HT-29 (cell line): ENCODE results near the gene VAMP1. TPM values are rescaled to one million over a fixed set of nuclear protein-coding genes. Genes with fewer than 3 reads are reported as not detected.
"Not testable (repeated sequence)": the region's sequence is repeated elsewhere in the genome, so short reads cannot be mapped to it uniquely, and the experiment has no call there.

ENCODE experiments used
- DNase-seq: peaks from one replicate; pipeline ENCODE4 v3.0.0-alpha.2; 2015; ENCODE audit warnings: low spot score
- total RNA-seq: library from RNA; depleted of rRNA; stranded (reverse); fragments of >200 nt; shearing (Covaris generic); gene quantifications from 2 replicates; pipeline ENCODE4 v1.2.3, GENCODE V29; 2014

VAMP1 gene
- total RNA-seq, 1 experiment from 2014 or later, result 23.0 TPM

DNA sequence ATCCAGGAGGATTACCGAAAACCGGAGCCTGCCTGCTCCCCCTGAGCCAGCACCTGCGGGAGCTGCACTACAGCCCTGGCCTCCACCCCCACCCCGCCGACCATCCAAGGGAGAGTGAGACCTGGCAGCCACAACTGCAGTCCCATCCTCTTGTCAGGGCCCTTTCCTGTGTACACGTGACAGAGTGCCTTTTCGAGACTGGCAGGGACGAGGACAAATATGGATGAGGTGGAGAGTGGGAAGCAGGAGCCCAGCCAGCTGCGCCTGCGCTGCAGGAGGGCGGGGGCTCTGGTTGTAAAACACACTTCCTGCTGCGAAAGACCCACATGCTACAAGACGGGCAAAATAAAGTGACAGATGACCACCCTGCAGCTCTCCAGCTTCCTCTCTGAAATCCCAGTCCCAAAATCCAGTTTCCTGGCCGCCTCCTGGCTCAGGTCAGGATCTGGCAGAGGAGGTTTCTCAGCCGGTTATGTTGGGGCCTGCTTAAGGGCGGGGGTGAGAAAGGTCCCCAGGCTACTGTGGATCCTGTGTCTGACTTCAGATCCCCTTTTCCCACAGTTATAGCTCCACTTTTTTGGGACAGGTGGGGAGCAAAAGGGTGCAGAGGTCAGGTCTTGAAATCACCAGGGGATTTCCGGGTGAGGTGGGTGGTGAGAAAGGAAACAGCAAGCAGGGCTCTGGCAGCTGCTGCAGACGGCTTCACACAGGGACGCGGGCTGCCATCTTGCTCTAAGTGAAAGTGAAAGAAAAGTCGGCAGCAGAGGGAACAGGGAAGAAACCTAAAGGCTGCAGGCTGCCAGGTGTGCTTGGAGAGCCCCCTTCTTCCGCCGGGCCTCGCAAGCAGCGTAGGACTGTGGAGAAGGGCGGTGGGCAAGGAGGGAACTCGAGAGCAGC is 18.9 kb downstream of the VAMP1 start, which contains the start of gene TAPBPL:
Gene TAPBPL, plus strand, starts transcription at position 695 of the 897 bp plus-strand sequence. CDS start 207 bp downstream, outside the sequence.
- DNase-seq, result peak; percentile 70

DNA sequence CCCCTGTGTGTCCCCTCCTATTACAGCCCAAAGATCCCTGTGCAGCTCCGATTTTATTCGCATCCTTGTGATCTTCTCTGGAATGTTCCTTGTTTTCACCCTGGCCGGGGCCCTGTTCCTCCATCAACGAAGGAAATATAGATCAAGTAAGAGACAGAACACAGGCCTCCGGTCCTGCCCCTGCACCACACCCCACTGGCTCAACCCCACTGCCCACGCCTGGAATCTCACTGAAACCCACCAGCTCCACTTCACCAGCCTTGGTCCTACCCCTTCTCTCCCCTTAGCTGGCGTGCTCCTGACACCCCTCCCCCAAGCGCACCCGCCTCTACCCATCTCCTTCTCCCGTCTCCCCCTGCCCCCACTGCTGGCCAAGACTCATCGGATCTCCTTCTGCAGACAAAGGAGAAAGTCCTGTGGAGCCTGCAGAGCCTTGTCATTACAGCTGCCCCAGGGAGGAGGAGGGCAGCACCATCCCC is 19.6 kb downstream of the VAMP1 start:
- no peak for DNase-seq

DNA sequence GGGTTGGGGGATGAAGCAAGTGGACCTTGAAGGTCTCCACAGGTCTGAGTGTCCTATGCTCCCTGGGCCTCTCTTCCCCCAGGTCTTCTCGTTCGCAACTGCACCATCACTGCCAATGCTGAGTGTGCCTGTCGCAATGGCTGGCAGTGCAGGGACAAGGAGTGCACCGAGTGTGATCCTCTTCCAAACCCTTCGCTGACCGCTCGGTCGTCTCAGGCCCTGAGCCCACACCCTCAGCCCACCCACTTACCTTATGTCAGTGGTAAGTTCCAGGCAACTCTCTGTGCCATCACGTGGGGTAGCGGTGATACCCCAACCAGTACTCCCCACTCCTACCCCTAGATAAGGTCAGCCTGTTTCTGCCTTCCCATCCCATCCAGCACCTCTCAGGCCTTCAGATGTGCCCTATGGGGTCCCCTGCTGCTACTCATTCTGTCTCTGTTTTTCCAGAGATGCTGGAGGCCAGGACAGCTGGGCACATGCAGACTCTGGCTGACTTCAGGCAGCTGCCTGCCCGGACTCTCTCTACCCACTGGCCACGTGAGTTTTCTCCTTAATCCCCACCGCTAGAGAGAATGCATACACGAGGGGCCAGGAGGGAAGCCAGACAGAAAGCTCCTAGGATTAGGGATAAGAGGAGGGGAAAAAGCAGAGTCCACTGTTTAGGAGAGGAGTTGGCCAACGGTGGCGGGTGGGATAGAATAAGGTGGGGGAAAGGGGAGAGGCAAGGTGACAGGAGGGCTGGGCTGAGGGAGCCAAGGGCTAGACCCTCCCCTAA is 20.2 kb downstream of the VAMP1 start:
- DNase-seq, result no peak

DNA sequence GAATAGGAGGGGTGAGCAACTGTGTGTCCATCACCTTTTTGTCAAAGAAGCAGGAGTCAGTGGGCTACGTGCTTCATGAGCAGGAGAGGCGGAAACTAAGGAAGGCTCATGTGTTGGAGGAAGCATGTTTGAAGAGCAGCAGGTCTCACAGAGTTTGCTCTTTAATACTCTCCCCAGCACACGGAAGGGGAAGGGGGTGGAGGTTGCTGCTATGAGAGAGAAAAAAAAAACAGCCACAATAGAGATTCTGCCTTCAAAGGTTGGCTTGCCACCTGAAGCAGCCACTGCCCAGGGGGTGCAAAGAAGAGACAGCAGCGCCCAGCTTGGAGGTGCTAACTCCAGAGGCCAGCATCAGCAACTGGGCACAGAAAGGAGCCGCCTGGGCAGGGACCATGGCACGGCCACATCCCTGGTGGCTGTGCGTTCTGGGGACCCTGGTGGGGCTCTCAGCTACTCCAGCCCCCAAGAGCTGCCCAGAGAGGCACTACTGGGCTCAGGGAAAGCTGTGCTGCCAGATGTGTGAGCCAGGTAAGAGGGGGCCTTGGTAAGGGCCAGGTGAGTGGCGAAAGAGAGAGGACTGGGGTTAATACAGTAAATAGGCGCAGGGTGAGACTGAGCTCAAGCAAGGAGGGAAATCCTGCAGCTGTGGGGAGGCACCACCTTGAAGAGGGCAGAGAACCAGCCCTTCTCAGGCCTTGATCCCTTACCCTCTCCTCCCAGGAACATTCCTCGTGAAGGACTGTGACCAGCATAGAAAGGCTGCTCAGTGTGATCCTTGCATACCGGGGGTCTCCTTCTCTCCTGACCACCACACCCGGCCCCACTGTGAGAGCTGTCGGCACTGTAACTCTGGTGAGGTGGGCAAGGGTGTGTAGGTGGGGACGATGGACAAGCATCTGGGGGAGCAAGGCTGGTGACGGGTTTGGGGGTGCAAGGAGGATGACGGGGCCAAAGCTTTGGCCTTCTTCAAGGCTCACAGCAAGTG is 25.5 kb downstream of the VAMP1 start, which contains the start of gene CD27:
Gene CD27, plus strand, starts transcription at position 252 of the 985 bp plus-strand sequence. Its CDS starts 141 bp downstream, at position 393.
- no peak for DNase-seq

DNA sequence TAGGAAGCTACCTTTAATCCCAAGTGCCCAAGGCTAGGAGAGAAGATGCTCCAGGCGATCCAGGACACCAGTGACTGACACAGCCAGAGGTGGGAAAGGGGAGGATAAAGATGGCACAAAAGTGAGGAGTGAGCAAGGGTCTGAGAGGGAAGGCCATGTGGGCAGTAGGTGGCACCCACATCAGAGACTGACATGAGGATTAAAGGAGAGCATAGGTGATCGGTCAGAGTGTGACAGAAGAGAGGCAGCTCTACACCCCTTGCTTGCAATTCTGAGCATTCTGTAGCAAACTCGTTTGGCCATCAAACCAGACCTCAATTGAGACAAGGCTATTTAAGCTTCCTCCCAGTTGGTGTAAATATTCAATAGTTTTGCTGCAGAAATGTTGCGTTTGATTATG is 26.4 kb downstream of the VAMP1 start:
- DNase-seq, result no peak

DNA sequence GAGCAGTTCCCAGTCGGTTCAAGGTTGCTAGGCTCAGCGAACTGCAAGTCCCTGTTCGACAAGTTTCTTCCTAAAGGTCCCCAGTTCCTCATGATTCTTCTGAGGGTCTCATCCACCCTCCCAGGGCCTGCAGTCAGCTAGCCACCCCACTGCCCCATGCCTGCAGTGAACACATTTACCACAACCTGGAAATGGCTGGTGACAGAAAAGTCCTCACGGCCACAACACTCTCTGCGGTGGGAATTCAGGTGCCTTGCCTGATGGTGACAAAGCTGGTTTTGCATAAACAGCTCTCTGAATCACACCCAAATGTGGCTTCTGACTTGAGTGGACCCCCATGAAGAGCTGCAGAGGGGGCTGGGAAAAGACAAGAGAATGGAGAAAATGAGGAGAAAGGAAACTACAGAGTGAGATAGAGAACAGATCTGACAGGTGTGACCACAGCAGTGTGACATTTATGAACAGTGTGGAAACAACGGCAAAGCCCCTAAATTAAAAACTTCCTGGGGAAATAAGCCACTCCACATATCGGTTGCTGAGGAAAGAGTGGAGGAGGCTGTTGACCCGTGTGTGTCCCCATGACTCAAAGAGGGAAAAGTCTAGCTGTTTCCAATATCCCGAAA is 27.0 kb downstream of the VAMP1 start:
- no peak for DNase-seq

DNA sequence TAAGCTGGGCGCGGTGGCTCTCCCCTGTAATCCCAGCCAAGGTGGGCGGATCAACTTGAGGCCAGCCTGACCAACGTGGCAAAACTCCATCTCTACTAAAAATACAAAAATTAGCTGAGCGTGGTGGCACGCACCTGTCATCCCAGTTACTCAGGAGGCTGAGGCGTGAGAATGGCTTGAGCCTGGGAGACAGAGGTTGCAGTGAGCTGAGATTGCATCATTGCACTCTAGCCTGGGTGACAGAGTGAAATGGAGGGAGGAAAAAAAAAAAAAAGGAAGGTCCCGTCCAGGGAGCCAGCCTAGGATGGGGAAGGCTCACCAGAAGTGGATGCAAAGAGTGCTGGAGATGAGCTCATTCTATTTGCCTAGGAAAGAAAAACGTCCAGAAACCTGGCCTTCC is 27.6 kb downstream of the VAMP1 start:
- DNase-seq, result no peak

DNA sequence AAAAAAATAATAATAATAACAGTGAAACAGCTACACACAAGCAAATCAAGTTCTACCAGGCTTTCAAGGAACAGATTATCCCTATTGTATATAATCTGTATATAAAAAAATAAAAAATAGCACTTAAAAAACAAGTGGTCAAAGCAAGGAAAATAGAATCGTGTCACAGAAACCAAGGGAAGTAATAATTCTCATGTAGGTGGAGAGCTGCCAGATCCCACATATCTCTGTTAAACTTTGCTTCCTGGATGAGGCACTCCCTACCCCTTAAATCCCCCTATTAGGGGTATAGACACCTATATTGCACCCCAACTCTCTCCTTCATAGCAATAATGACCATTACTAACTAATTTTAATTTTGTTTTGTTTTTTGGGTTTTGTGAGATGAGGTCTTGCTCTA is 30.1 kb downstream of the VAMP1 start:
- DNase-seq, result no peak

DNA sequence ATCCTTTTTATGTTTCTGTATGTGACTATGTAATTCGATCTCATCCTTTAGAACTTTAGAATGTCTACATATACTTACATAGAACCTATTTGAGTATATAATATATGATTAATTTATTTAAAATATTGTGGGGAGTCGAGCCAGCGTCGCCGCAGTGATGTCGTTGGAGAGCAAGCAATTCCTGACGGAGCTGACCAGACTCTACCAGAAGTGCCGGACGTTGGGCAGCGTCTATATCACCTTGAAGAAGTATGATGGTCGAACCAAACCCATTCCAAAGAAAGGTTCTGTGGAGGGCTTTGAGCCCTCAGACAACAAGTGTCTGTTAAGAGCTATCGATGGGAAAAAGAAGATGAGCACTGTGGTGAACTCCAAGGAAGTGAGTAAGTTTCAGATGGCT is 32.1 kb downstream of the VAMP1 start:
- no peak for DNase-seq

DNA sequence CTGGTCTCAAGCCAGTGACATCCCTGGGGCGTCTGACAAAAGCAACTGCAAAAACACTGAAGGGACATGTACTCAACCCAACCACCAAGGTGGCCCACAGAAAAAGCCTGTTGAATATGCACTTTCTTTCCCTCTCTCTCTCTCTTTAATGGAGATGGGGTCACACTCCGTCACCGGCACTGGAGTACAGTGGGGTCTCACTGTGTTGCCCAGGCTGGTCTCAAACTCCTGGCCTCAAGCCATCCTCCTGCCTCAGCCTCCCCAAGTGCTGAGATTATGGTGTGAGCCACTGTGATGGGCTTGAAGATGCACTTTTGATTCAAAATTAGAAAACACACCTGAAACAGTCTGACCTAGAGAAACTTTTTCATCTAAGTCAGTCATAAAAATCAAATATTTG is 32.9 kb downstream of the VAMP1 start:
- DNase-seq, result no peak

DNA sequence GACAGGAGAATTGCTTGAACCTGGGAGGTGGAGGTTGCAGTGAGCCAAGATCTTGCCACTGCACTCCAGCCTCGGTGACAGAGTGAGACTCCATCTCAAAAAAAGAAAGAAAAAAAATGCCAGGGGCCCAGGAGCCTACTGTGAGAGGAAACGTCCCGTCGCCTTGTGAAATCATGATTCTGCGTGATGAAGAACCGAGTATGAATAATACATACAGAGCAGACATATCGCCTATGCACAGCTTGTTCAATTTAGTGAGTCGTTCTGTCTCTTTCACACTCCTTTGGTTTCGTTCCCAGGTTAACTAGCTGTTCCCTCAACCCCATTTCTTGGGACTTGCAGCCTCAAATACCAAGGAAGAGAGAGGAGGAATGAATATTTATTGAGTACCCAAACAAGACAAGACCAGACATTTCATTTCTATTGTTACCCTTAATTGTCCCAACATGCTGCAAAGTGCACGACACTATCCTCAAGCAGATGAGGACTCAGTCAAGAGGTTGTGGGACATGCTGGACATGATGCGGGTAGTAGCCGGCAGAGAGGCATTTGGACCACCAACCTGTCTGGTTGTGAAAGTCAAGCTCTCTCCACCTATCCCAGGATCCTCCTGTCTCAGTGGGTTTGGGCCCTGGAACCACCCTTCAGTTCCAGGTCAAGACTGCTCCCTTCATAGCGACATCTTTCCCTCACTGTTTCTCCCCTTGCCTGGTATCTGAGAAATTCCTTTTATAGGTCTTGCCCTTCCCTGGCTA is 34.3 kb downstream of the VAMP1 start:
- no peak for DNase-seq

DNA sequence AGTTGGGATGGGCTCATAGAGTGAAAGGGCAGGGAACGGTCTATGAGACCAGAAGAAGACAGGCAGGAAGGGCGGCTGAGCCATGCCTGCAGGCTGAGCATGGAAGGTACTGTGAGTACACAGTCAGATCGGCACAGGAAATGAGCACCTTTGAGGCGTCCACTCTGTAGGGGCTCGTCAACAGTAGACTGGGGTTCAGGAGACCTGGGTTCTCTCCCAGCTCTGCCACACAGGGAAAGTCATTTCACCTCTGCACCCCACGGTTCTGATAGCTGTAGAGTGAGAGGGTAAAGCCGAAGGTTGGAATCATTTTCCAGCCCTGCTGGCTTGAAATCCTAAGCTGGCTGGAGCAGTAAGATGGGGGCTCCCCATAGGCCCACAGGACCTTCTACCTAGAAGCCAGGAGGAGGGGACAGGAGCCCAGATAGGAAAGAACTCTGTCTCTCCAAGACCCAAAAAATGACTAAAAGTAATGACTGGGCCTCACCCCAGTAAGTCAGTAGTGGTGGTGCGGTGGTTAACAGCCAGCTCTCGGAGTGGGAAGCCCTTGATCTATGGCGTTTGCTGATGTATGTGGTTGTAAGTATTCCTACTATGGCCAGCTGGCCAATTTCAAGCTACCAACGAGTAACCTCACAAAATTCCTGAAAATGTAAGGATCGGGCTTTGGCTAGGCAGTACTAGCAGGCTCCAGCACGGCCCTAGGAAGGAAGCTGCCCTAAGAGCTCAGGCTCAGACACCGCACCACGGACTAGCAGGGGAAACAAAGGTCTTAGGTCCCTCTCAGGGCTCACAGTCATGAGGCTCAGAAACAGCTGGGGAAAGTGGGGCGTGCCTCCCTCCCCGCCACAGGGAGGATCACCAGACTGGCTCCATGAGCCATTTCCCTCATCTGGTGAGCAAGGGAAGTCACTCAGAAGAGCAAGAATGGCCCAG is 36.0 kb downstream of the VAMP1 start:
- DNase-seq, result no peak

DNA sequence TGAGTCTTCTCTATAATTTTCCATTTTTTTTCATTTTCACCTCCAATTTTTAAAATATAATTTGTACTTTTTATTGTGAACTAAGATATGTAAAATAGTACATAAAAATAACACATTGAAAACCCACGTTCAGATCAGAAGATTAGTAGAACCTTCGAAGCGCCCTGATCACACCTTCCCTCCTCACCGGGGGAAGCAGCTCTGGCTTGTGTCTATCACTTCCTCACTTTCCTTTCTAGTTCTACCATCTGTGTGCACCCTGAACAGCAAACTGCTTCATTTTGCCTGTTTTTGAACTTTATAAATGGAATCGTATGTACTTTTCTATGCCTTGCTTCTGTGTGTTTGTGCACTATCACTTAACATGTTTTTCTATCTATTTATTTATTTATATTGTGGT is 37.5 kb downstream of the VAMP1 start:
- DNase-seq, result no peak

DNA sequence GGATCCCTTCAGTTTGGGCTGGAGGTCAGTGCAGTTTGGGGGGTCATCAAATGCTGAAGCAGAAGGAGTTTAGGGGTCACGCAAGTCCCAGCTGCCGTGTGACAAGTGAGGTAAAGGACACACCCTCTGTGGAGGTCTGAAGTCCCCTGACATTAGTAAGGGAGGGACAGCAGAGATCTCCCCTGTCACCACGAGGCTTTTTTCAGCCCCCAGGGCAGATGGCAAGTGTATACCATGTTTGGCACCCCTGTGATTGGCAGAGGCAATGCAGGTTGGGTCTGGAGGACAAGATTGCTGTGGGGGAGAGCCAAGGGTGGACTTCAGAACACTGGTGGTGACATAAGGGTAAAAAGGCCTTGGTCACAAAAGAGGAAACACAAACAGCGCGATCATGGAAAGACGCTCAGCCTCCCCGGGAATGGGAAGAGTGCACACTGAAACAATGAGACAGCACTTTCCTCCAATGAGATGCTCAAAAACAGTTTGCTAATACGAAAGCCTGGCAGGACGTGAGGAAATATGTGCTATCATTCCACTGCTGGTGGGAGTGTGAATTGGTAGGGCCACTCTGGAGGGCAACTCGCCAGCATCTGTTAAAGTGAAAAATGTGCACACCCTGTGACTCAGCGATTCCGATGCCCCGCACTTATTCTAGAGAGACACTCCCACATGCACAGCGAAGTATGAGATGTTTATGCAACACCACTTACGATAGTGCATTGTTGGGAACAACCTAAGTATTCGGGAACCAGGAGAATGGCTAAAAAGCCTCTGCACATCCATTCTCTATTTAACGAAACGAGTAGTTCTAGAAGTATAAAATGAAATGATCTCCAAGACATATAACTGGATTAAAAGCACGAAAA is 40.1 kb downstream of the VAMP1 start:
- peak; percentile 77 for DNase-seq

DNA sequence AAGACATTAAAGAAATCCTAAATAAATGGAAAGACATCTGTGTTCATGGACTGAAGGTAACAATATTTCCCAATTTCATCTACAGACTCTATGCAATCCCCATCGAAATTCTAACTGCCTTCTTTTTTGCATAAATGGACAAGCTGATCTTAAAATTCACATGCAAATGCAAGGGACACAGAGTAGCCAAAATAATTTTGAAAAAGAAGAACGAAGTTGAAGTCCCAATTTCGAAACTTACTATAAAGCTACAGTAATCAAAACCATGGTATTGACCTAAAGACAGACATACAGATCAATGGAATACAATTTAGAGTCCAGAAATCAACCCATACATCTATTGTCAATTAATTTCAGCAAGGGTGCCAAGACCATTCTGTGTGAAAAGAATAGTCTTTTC is 42.2 kb downstream of the VAMP1 start:
- DNase-seq, result no peak

DNA sequence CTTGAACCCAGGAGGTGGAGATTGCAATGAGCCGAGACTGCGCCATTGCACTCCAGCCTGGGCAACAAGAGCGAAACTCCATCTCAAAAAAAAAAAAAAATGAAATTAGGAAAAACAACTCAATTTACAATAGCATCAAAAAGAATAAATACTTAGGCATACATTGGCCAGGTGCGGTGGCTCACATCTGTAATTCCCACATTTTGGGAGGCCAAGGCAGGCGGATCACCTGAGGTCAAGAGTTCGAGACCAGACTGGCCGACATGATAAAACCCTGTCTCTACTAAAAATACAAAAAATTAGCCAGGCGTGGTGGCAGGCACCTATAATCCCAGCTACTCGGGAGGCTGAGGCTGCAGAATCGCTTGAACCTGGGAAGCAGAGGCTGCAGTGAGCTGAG is 42.7 kb downstream of the VAMP1 start:
- DNase-seq, result not testable (repeated sequence)

DNA sequence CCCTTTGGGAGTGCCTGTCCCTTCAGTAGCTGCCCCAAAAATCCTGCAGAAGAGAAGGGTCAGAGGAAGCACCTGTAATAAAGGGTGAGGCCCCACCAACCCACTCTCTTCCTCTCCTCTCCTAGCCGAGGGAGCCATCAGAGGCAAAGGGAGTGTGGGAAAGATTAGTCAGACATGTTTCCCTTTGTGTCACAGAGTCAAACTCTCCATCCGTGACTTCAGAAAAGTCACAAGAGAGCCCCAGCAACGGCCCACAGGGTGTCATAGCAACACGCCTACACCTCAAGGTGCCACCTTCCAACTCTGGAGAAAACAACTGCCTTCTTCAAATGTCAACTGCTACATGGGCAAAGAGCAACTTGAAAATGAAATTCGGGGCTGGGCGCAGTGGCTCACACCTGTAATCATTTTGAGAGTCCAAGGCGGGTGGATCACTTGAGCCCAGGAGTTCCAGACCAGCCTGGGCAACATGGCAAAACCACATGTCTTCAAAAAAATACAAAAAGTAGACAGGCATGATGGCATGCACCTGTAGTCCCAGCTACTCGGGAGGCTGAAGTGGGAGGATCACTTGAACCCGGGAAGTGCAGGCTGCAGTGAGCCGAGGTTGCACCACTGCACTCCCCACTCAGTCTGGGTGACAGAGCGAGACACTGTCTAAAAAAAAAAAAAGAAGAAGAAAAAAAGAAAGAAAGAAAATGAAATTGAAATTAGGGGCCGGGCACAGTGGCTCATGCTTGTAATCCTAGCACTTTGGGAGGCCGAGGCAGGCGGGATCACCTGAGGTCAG is 43.4 kb downstream of the VAMP1 start:
- DNase-seq, result no peak
